NCI-H1417 treated with DMSO at 0.1 percent for 48 hours (cell line): ENCODE results near the gene RHOA.
"Not testable (repeated sequence)": the region's sequence is repeated elsewhere in the genome, so short reads cannot be mapped to it uniquely, and the experiment has no call there.

ENCODE experiments used
- DNase-seq: peaks from one replicate; lab custom pipeline; 2025; lab: John Stamatoyannopoulos, UW

Gene RHOA

GRCh38 chr3:49362561-49362960, 49.2 kb downstream of the RHOA start:
- no peak for DNase-seq

GRCh38 chr3:49359623-49360022, 52.2 kb downstream of the RHOA start:
- DNase-seq: no peak

GRCh38 chr3:49358884-49359225, 52.9 kb downstream of the RHOA start:
- DNase-seq: no peak

- DNase-seq: peak; percentile 52
These were observed 53.4 kb downstream of the RHOA start, which contains the start of gene GPX1 for GRCh38 chr3:49358217-49358883. Gene GPX1, minus strand, starts transcription at chr3:49358353. Its CDS starts 75 bp downstream, at chr3:49358278.

- not testable (repeated sequence) for DNase-seq
These were observed 54.1 kb downstream of the RHOA start for GRCh38 chr3:49357443-49358216.

GRCh38 chr3:49357095-49357442, 54.7 kb downstream of the RHOA start:
- DNase-seq: not testable (repeated sequence)

GRCh38 chr3:49352890-49353421, 58.8 kb downstream of the RHOA start:
- DNase-seq: no peak

- no peak for DNase-seq
These were observed 59.5 kb downstream of the RHOA start for GRCh38 chr3:49352281-49352680.

- DNase-seq: no peak
These were observed 60.2 kb downstream of the RHOA start for GRCh38 chr3:49351521-49352011.

GRCh38 chr3:49349348-49350114, 62.2 kb downstream of the RHOA start:
- DNase-seq: no peak

GRCh38 chr3:49348361-49348760, 63.4 kb downstream of the RHOA start:
- not testable (repeated sequence) for DNase-seq

- no peak for DNase-seq
These were observed 65.0 kb downstream of the RHOA start for GRCh38 chr3:49346797-49347251.

GRCh38 chr3:49343163-49343562, 68.6 kb downstream of the RHOA start:
- no peak for DNase-seq

GRCh38 chr3:49341996-49342395, 69.8 kb downstream of the RHOA start:
- no peak for DNase-seq

- DNase-seq: peak; percentile 26
These were observed 71.6 kb downstream of the RHOA start, which contains the start of gene USP4 for GRCh38 chr3:49339941-49340800. Gene USP4, minus strand, starts transcription at chr3:49340053. Its CDS starts 29 bp downstream, at chr3:49340024.

GRCh38 chr3:49339581-49339940, 72.2 kb downstream of the RHOA start:
- no peak for DNase-seq

GRCh38 chr3:49333916-49334633, 77.7 kb downstream of the RHOA start:
- DNase-seq: no peak

- DNase-seq: no peak
These were observed 78.7 kb downstream of the RHOA start for GRCh38 chr3:49333091-49333490.

GRCh38 chr3:49329186-49329585, 82.6 kb downstream of the RHOA start:
- DNase-seq: no peak

GRCh38 chr3:49328350-49328749, 83.4 kb downstream of the RHOA start:
- not testable (repeated sequence) for DNase-seq

- DNase-seq: no peak
These were observed 84.3 kb downstream of the RHOA start for GRCh38 chr3:49327485-49327884.
